Measurements from ENCODE around the gene PIP4P1. TPM values are rescaled to one million over a fixed set of nuclear protein-coding genes. Genes with fewer than 3 reads are reported as not detected.
"Not testable (repeated sequence)": the region's sequence is repeated elsewhere in the genome, so short reads cannot be mapped to it uniquely, and the experiment has no call there.

PIP4P1 gene
- total RNA-seq, 1 experiment from 2014 or later: 27.2 TPM

- DNase-seq (ENCODE audit: low read depth): no peak
Measured at GRCh38 chr14:20476776-20477175, 15.5 kb upstream of the PIP4P1 start.

GRCh38 chr14:20472536-20473169 is 11.4 kb upstream of the PIP4P1 start:
- no peak for DNase-seq (ENCODE audit: low read depth)

GRCh38 chr14:20470603-20470901 is 9.3 kb upstream of the PIP4P1 start:
- DNase-seq (ENCODE audit: low read depth): peak; percentile 34

GRCh38 chr14:20469890-20470602 is 8.8 kb upstream of the PIP4P1 start:
- DNase-seq (ENCODE audit: low read depth): peak; percentile 84

GRCh38 chr14:20469242-20469889 is 8.1 kb upstream of the PIP4P1 start, which contains the start of gene PNP:
TSS of gene PNP (plus strand) at chr14:20469406. CDS start at chr14:20469525, 119 bp downstream.
- peak; percentile 88 for DNase-seq (ENCODE audit: low read depth)

GRCh38 chr14:20468764-20469241 is 7.6 kb upstream of the PIP4P1 start:
- peak; percentile 37 for DNase-seq (ENCODE audit: low read depth)

GRCh38 chr14:20460458-20461224 is 593 bp downstream of the PIP4P1 start:
- peak; percentile 6 for DNase-seq (ENCODE audit: low read depth)

GRCh38 chr14:20458031-20458789 is 3.0 kb downstream of the PIP4P1 start:
- DNase-seq (ENCODE audit: low read depth): no peak

- no peak for DNase-seq (ENCODE audit: low read depth)
Measured at GRCh38 chr14:20456971-20457370, 4.3 kb downstream of the PIP4P1 start.

- DNase-seq (ENCODE audit: low read depth): peak; percentile 86
Measured at GRCh38 chr14:20455355-20456300, 5.6 kb downstream of the PIP4P1 start.

- DNase-seq (ENCODE audit: low read depth): peak; percentile 98
Measured at GRCh38 chr14:20454516-20455354, 6.5 kb downstream of the PIP4P1 start, which contains the start of the genes APEX1 and OSGEP. TSS of gene APEX1 (plus strand) at chr14:20455226. CDS start at chr14:20455646, 420 bp downstream. TSS of gene OSGEP (minus strand) at chr14:20454812. CDS start at chr14:20454683, 129 bp downstream.

GRCh38 chr14:20452831-20453230 is 8.4 kb downstream of the PIP4P1 start:
- DNase-seq (ENCODE audit: low read depth): not testable (repeated sequence)

- DNase-seq (ENCODE audit: low read depth): no peak
Measured at GRCh38 chr14:20446889-20447288, 14.3 kb downstream of the PIP4P1 start.

- DNase-seq (ENCODE audit: low read depth): not testable (repeated sequence)
Measured at GRCh38 chr14:20443650-20444049, 17.6 kb downstream of the PIP4P1 start.

- DNase-seq (ENCODE audit: low read depth): no peak
Measured at GRCh38 chr14:20441461-20441860, 19.8 kb downstream of the PIP4P1 start.

- no peak for DNase-seq (ENCODE audit: low read depth)
Measured at GRCh38 chr14:20440882-20441281, 20.4 kb downstream of the PIP4P1 start.

- DNase-seq (ENCODE audit: low read depth): no peak
Measured at GRCh38 chr14:20440465-20440864, 20.8 kb downstream of the PIP4P1 start.

- no peak for DNase-seq (ENCODE audit: low read depth)
Measured at GRCh38 chr14:20438664-20439063, 22.6 kb downstream of the PIP4P1 start.

GRCh38 chr14:20436363-20436755 is 24.9 kb downstream of the PIP4P1 start:
- peak; percentile 36 for DNase-seq (ENCODE audit: low read depth)

Data from M059J (cell line).